Fibroblast of lung (primary cell): ENCODE results near the gene KDM2A. TPM values are rescaled to one million over a fixed set of nuclear protein-coding genes. Genes with fewer than 3 reads are reported as not detected.

Experiments
- DNase-seq, 2 donors: peaks; one replicate each; pipeline versions ENCODE4 v3.0.0 to v3.0.0-alpha.2; 2010; ENCODE audit warnings: low read depth in 2 of 2
- H2AFZ ChIP-seq: 2 replicates; pipeline ENCODE4 v1.5.1; 2012; ENCODE audit warnings: low read length, control low read depth, inconsistent platforms
- H3K27ac ChIP-seq: 2 replicates; pipeline ENCODE4 v1.5.1; 2011; ENCODE audit warnings: low read length, control low read depth; ENCODE audit not compliant: insufficient read depth
- H3K27me3 ChIP-seq: 2 replicates; pipeline ENCODE4 v1.5.1; 2011; ENCODE audit warnings: mild to moderate bottlenecking, low read length; ENCODE audit not compliant: control insufficient read depth, insufficient read depth
- H3K36me3 ChIP-seq: 2 replicates; pipeline ENCODE4 v1.5.1; 2011; ENCODE audit warnings: low read length; ENCODE audit not compliant: control insufficient read depth, insufficient read depth
- H3K4me1 ChIP-seq: 2 replicates; pipeline ENCODE4 v1.5.1; 2011; ENCODE audit warnings: low read length; ENCODE audit not compliant: control insufficient read depth, insufficient read depth; ENCODE audit errors: extremely low read depth
- H3K4me2 ChIP-seq: 2 replicates; pipeline ENCODE4 v1.5.1; 2011; ENCODE audit warnings: low read length, control low read depth; ENCODE audit not compliant: insufficient read depth; ENCODE audit errors: extremely low read depth
- H3K4me3 ChIP-seq, 4 experiments: fragments of 200-600 bp in 1 of 4; sonication (generic) in 1 of 4; replicated peaks in 1 of 4; 2 replicates each; pipeline ENCODE4 v1.5.1; 2011 to 2016; ENCODE audit warnings: low read length in 4 of 4, low read depth in 3 of 4, mild to moderate bottlenecking in 3 of 4, control low read depth in 2 of 4, inconsistent platforms in 1 of 4, mixed read lengths in 1 of 4; ENCODE audit not compliant: insufficient read depth in 1 of 4; ENCODE audit errors: control extremely low read depth in 1 of 4
- H3K79me2 ChIP-seq: 2 replicates; pipeline ENCODE4 v1.5.1; 2012; ENCODE audit warnings: mild to moderate bottlenecking, low read length, inconsistent platforms; ENCODE audit not compliant: control insufficient read depth, insufficient read depth
- H3K9ac ChIP-seq: 2 replicates; pipeline ENCODE4 v1.5.1; 2011; ENCODE audit warnings: mild to moderate bottlenecking, low read length, control low read depth; ENCODE audit not compliant: insufficient read depth
- H3K9me3 ChIP-seq: 2 replicates; pipeline ENCODE4 v1.5.1; 2012; ENCODE audit warnings: low read depth, low read length; ENCODE audit not compliant: control insufficient read depth, insufficient read depth
- H4K20me1 ChIP-seq: 2 replicates; pipeline ENCODE4 v1.5.1; 2011; ENCODE audit warnings: low read length; ENCODE audit not compliant: control insufficient read depth, insufficient read depth; ENCODE audit errors: extremely low read depth
- CTCF ChIP-seq, 2 donors: IDR thresholded peaks in 1 of 2; conservative IDR thresholded peaks in 1 of 2; 1 replicate in 1 of 2; 2 replicates in 1 of 2; pipeline ENCODE4 v1.5.1; 2011 to 2012; ENCODE audit warnings: low read length in 2 of 2, control low read depth in 1 of 2, inconsistent platforms in 1 of 2, low read depth in 1 of 2, mild to moderate bottlenecking in 1 of 2
- EZH2 ChIP-seq: IDR thresholded peaks from 2 replicates; pipeline ENCODE4 v1.5.1; 2012; ENCODE audit warnings: low read length, control low read depth, mild to moderate bottlenecking; ENCODE audit errors: missing control alignments
- polyA plus RNA-seq, 2 donors: library from polyadenylated mRNA; depleted of rRNA in 1 of 2; stranded (reverse) in 1 of 2; unstranded in 1 of 2; fragments of >200 nt; gene quantifications; 2 replicates each; pipeline ENCODE4 v1.2.1, GENCODE V29; 2011 to 2012; ENCODE audit warnings: missing spikeins in 1 of 2
- total RNA-seq: library from RNA; depleted of rRNA; stranded (reverse); fragments of >200 nt; gene quantifications from 2 replicates; pipeline ENCODE4 v1.2.1, GENCODE V29; 2014

KDM2A gene
- total and polyA plus RNA-seq, 2 donors (not counting 1 experiment from before 2014, with no cell fraction given), result 36.4 to 42.6 TPM

GRCh38 chr11:67118181-67118766, 789 bp upstream of the KDM2A start:
- H2AFZ ChIP-seq, result peak overlapping the region; percentile 76
- H4K20me1 ChIP-seq, result no peaks in the 10 kb centered on the region
- H3K4me1 ChIP-seq, result peaks cover 5% of the 10 kb centered on the region
- TF ChIP-seq CTCF (conservative IDR thresholded peaks at IDR 0.05 in 1 of 2, IDR thresholded peaks at IDR 0.05 in 1 of 2; ENCODE audit: low read depth in 1 of 2, low read length in 2 of 2) (no peak), EZH2 (no peak)
- peak in 1 of 2 donors; percentile 17 for DNase-seq
- H3K27ac ChIP-seq, result peak overlapping the region; percentile 78
- H3K9me3 ChIP-seq, result no peaks in the 10 kb centered on the region
- H3K79me2 ChIP-seq, result peaks cover 40% of the 10 kb centered on the region
- H3K36me3 ChIP-seq, result no peaks in the 10 kb centered on the region
- peak overlapping the region; percentile 59 for H3K4me2 ChIP-seq
- H3K27me3 ChIP-seq, result no peaks in the 10 kb centered on the region
- peak overlapping the region in 2 of 4 experiments; percentile 17 to 42 for H3K4me3 ChIP-seq
- H3K9ac ChIP-seq, result peak overlapping the region; percentile 82

- Histone ChIP-seq H3K27ac (peak overlapping the region; percentile 87), H2AFZ (no peak overlapping the region), H3K4me2 (peak overlapping the region; percentile 62), H3K79me2 (peaks cover 56% of the 10 kb centered on the region), H3K36me3 (no peaks in the 10 kb centered on the region), H3K4me1 (peaks cover 5% of the 10 kb centered on the region), H3K4me3 (peak overlapping the region; percentile 81 to 99 (median 96)), H4K20me1 (no peaks in the 10 kb centered on the region), H3K9ac (peak overlapping the region; percentile 94), H3K27me3 (no peaks in the 10 kb centered on the region), H3K9me3 (no peaks in the 10 kb centered on the region)
- TF ChIP-seq EZH2 (no peak), CTCF (conservative IDR thresholded peaks at IDR 0.05 in 1 of 2, IDR thresholded peaks at IDR 0.05 in 1 of 2; ENCODE audit: low read depth in 1 of 2, low read length in 2 of 2) (no peak)
- DNase-seq, result no peak
Measured at GRCh38 chr11:67119585-67120391, 725 bp downstream of the KDM2A start.

- Histone ChIP-seq H3K27me3 (no peaks in the 10 kb centered on the region), H3K4me3 (peak overlapping the region; percentile 80 to 99 (median 96)), H3K27ac (peak overlapping the region; percentile 70), H2AFZ (no peak overlapping the region), H3K4me1 (peaks cover 5% of the 10 kb centered on the region), H3K9ac (peak overlapping the region; percentile 94), H3K36me3 (no peaks in the 10 kb centered on the region), H4K20me1 (no peaks in the 10 kb centered on the region), H3K4me2 (peak overlapping the region; percentile 79), H3K79me2 (peaks cover 62% of the 10 kb centered on the region), H3K9me3 (no peaks in the 10 kb centered on the region)
- no peak for DNase-seq
- TF ChIP-seq CTCF (conservative IDR thresholded peaks at IDR 0.05 in 1 of 2, IDR thresholded peaks at IDR 0.05 in 1 of 2; ENCODE audit: low read depth in 1 of 2, low read length in 2 of 2) (no peak), EZH2 (no peak)
Measured at GRCh38 chr11:67120456-67120855, 1.4 kb downstream of the KDM2A start.
